IMR-90 (cell line): Measurements from ENCODE around the gene MICA. TPM values are rescaled to one million over a fixed set of nuclear protein-coding genes. Genes with fewer than 3 reads are reported as not detected.

Experiments used
- ATAC-seq: fragments of 200-7000 bp; cut with Tn5 transposase; 2 replicates; pipeline ENCODE4 v1.9.1; 2020; ENCODE audit warnings: low read depth, mild to moderate bottlenecking, moderate library complexity
- BruUV-seq: library from RNA; stranded (reverse); fragments of 400-500 nt; replicated peaks from 2 replicates; lab custom pipeline; 2021; lab: Mats Ljungman, UMichigan
- CTCF ChIA-PET: fragments of 300-600 bp; formaldehyde crosslinking; extraction: SDS; loops from one replicate; lab custom pipeline; 2021; ENCODE audit warnings: antibody characterized with exemption; lab: Yijun Ruan, JAX
- POLR2A ChIA-PET: fragments of 300-600 bp; sonication (Branson Sonifier 250); formaldehyde crosslinking; loops from one replicate; lab custom pipeline; 2022; ENCODE audit warnings: antibody characterized with exemption; ENCODE audit not compliant: unreplicated experiment; lab: Charles Lee
- DNase-seq: peaks from one replicate; pipeline ENCODE4 v3.0.0; 2013
- H2AFZ ChIP-seq: replicated peaks from 2 replicates; pipeline ENCODE3; 2013; ENCODE audit warnings: low read length, mild to moderate bottlenecking; ENCODE audit not compliant: poor library complexity
- H2AK5ac ChIP-seq: 2 replicates; pipeline ENCODE4 v1.6.1; 2013; ENCODE audit warnings: low read depth, low read length, inconsistent platforms
- H2AK9ac ChIP-seq: replicated peaks from 2 replicates; pipeline ENCODE3; 2013; ENCODE audit warnings: mild to moderate bottlenecking, low read depth, low read length, moderate library complexity; ENCODE audit not compliant: poor library complexity
- H2BK120ac ChIP-seq: 2 replicates; pipeline ENCODE4 v1.6.1; 2013; ENCODE audit warnings: low read depth, low read length, inconsistent platforms
- H2BK15ac ChIP-seq: 3 replicates; pipeline ENCODE4 v1.6.1; 2013; ENCODE audit warnings: low read depth, low read length, inconsistent platforms
- H2BK20ac ChIP-seq: 2 replicates; pipeline ENCODE4 v1.6.1; 2013; ENCODE audit warnings: low read depth, mild to moderate bottlenecking, inconsistent platforms, low read length, moderate library complexity
- H2BK5ac ChIP-seq: 2 replicates; pipeline ENCODE4 v1.6.1; 2013; ENCODE audit warnings: mild to moderate bottlenecking, low read depth, low read length, inconsistent platforms; ENCODE audit not compliant: poor library complexity, severe bottlenecking
- H3K14ac ChIP-seq: replicated peaks from 2 replicates; pipeline ENCODE4 v1.6.1; 2013; ENCODE audit warnings: low read depth, low read length, inconsistent platforms
- H3K18ac ChIP-seq: 2 replicates; pipeline ENCODE4 v1.6.1; 2013; ENCODE audit warnings: low read depth, low read length, control low read depth
- H3K23ac ChIP-seq: 2 replicates; pipeline ENCODE4 v1.6.1; 2013; ENCODE audit warnings: low read depth, low read length, inconsistent platforms
- H3K27ac ChIP-seq: 2 replicates; pipeline ENCODE4 v1.5.1; 2013; ENCODE audit warnings: mild to moderate bottlenecking, control low read depth, low read length; ENCODE audit not compliant: insufficient read depth
- H3K27me3 ChIP-seq: 2 replicates; pipeline ENCODE4 v1.6.1; 2013; ENCODE audit warnings: low read length; ENCODE audit not compliant: control insufficient read depth, insufficient read depth
- H3K36me3 ChIP-seq: 2 replicates; pipeline ENCODE4 v1.6.1; 2013; ENCODE audit warnings: low read length, mixed read lengths; ENCODE audit not compliant: control insufficient read depth, insufficient read depth
- H3K4ac ChIP-seq: 2 replicates; pipeline ENCODE4 v1.6.1; 2013; ENCODE audit warnings: low read depth, low read length, inconsistent platforms
- H3K4me1 ChIP-seq: 2 replicates; pipeline ENCODE4 v1.6.1; 2013; ENCODE audit warnings: low read length, mixed read lengths; ENCODE audit not compliant: control insufficient read depth, insufficient read depth
- H3K4me2 ChIP-seq: 2 replicates; pipeline ENCODE4 v1.6.1; 2013; ENCODE audit warnings: low read depth, mild to moderate bottlenecking, control low read depth, low read length, moderate library complexity
- H3K4me3 ChIP-seq: 2 replicates; pipeline ENCODE4 v1.5.1; 2013; ENCODE audit warnings: low read depth, mild to moderate bottlenecking, control low read depth, low read length, moderate library complexity; ENCODE audit not compliant: insufficient read depth
- H3K56ac ChIP-seq: 2 replicates; pipeline ENCODE4 v1.6.1; 2013; ENCODE audit warnings: low read length, inconsistent platforms; ENCODE audit not compliant: insufficient read depth; ENCODE audit errors: extremely low read depth
- H3K79me1 ChIP-seq, 2 experiments: 2 replicates each; pipeline ENCODE4 v1.6.1; 2013; ENCODE audit warnings: low read length in 2 of 2, inconsistent platforms in 1 of 2, low read depth in 1 of 2
- H3K9ac ChIP-seq: 2 replicates; pipeline ENCODE4 v1.6.1; 2013; ENCODE audit warnings: low read depth, low read length, control low read depth
- H3K9me1 ChIP-seq: 2 replicates; pipeline ENCODE4 v1.6.1; 2013; ENCODE audit warnings: low read length, inconsistent platforms; ENCODE audit not compliant: insufficient read depth
- H3K9me3 ChIP-seq: 2 replicates; pipeline ENCODE4 v1.6.1; 2013; ENCODE audit warnings: low read length; ENCODE audit not compliant: control insufficient read depth, insufficient read depth
- H4K20me1 ChIP-seq: 2 replicates; pipeline ENCODE4 v1.6.1; 2013; ENCODE audit warnings: low read length, inconsistent platforms; ENCODE audit not compliant: insufficient read depth
- H4K5ac ChIP-seq: 2 replicates; pipeline ENCODE4 v1.6.1; 2013; ENCODE audit warnings: mild to moderate bottlenecking, low read depth, low read length, control low read depth
- H4K8ac ChIP-seq, 2 experiments: 2 replicates each; pipeline ENCODE4 v1.6.1; 2013; ENCODE audit warnings: low read depth in 2 of 2, low read length in 2 of 2, control low read depth in 1 of 2, inconsistent platforms in 1 of 2
- H4K91ac ChIP-seq: 2 replicates; pipeline ENCODE4 v1.6.1; 2013; ENCODE audit warnings: low read depth, low read length, inconsistent platforms; ENCODE audit not compliant: insufficient read depth
- RCOR1 ChIP-seq: IDR thresholded peaks from 2 replicates; pipeline ENCODE4 v1.6.1; 2012; ENCODE audit warnings: mild to moderate bottlenecking, low read length, improper control_type of control experiment; ENCODE audit not compliant: insufficient replicate concordance
- WGBS, 2 experiments: methylation state at CpG; one replicate each; pipeline versions ENCODE4 v1.1.5 to v1.1.7; 2013; ENCODE audit warnings: missing lambda C conversion rate in 2 of 2; ENCODE audit not compliant: insufficient read length in 1 of 2; ENCODE audit errors: extremely low coverage in 2 of 2; 5-methylcytosine and 5-hydroxymethylcytosine counted together
- dilution Hi-C: fragments of 300-500 bp; cut with HindIII; formaldehyde crosslinking; loops from one replicate; pipeline ENCODE4 v1.14.3; 2018; ENCODE audit warnings: low sequenced_read_pairs; ENCODE audit not compliant: unreplicated experiment
- in situ Hi-C: fragments of 300-500 bp; cut with MboI; formaldehyde crosslinking; loops from 3 replicates; pipeline ENCODE4 v1.14.3; 2019; ENCODE audit warnings: low sequenced_read_pairs, inconsistent platforms, mixed read lengths
- intact Hi-C: fragments of 100-400 bp; cut with micrococcal nuclease; formaldehyde crosslinking; loops from 2 replicates; pipeline ENCODE4 v1.10.0; 2022
- polyA plus RNA-seq, 3 experiments: library from polyadenylated mRNA; depleted of rRNA; stranded (reverse); fragments of >200 nt; gene quantifications; 2 replicates each; pipeline ENCODE4 v1.2.3, GENCODE V29; 2012; ENCODE audit warnings: low replicate concordance in 1 of 3
- total RNA-seq: library from RNA; depleted of rRNA; stranded (reverse); fragments of >200 nt; gene quantifications from 2 replicates; pipeline ENCODE4 v1.2.3, GENCODE V29; 2012

The MICA gene
- total and polyA plus RNA-seq, 2 of the 4 experiments (the other 2 are of a cell fraction), result 55.9 to 67.7 TPM

DNA sequence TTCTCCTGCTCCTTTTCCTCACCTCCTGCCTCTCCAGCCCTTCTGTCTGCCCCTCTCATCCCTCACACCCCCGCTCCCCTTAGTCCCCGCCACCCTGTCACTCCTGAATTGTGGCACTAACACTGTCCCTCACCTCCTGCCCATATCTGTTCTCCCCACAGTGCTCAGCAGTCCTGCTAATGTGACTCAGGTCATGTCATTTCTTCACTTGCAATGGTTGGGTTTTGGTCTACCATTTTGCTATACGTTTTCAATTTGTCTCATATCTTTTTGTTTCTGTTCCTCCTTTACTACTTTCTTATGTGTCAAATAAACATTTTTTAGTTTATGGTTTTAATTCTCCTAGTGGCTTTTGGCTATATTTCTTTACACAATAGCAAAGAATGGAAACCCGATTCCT is 45.1 kb upstream of the MICA start:
- Histone ChIP-seq H3K4ac (no peak overlapping the region), H2AK9ac (no peak overlapping the region), H4K91ac (no peak overlapping the region), H3K4me1 (peaks cover 4% of the 10 kb centered on the region; the same call in 1 of the 2 replicates), H4K8ac (no peak overlapping the region), H3K56ac (no peak overlapping the region), H3K9me3 (no peaks in the 10 kb centered on the region), H3K27ac (no peak overlapping the region), H3K18ac (no peak overlapping the region), H3K27me3 (peaks cover 23% of the 10 kb centered on the region), H3K14ac (no peak overlapping the region), H3K23ac (no peak overlapping the region), H2BK20ac (no peak overlapping the region), H3K36me3 (peaks cover 13% of the 10 kb centered on the region), H2AFZ (no peak overlapping the region), H4K20me1 (peaks cover 7% of the 10 kb centered on the region; the same call in 1 of the 2 replicates), H3K9ac (no peak overlapping the region), H2BK5ac (no peak overlapping the region), H4K5ac (no peak overlapping the region), H2BK15ac (no peak overlapping the region), H3K4me2 (no peak overlapping the region), H3K79me1 (peaks cover 5 to 17% of the 10 kb centered on the region in 2 experiments; a peak in 3 of 4 replicates), H2AK5ac (no peak overlapping the region), H2BK120ac (no peak overlapping the region), H3K9me1 (peaks cover 11% of the 10 kb centered on the region; the same call in 1 of the 2 replicates), H3K4me3 (no peak overlapping the region)
- WGBS, 2 experiments, result no CpG with 5 or more reads among the region's 4 CpGs
- BruUV-seq, result no TSS peak
- in situ Hi-C loops, result no loop called here
- CTCF ChIA-PET, result no interaction called here
- intact Hi-C loops, result no loop called here
- ATAC-seq, result no peak
- POLR2A ChIA-PET, result no interaction called here
- DNase-seq, result no peak
- dilution Hi-C loops, result no loop called here
- no peak for TF ChIP-seq RCOR1
